ENCODE data around the gene EFNA4. TPM values are rescaled to one million over a fixed set of nuclear protein-coding genes. Genes with fewer than 3 reads are reported as not detected.

Gene EFNA4
- total RNA-seq, 1 experiment from 2014 or later, result 11.8 TPM

- no peak for DNase-seq
- no peak overlapping the region for H2AK5ac ChIP-seq (ENCODE audit: insufficient read length, low read length)
- H3K9ac ChIP-seq (ENCODE audit: extremely low read depth, insufficient read length, low read length), result no peak overlapping the region
- peaks cover 2 to 11% of the 10 kb centered on the region in 2 experiments for H3K4me1 Mint-ChIP-seq
- H4K91ac ChIP-seq (ENCODE audit: insufficient read length, low read depth, low read length), result no peak overlapping the region
- no peaks in the 10 kb centered on the region for H3K79me2 ChIP-seq (ENCODE audit: insufficient read depth, low read length)
- H3K56ac ChIP-seq (ENCODE audit: insufficient read length, low read depth, low read length), result no peak overlapping the region
- H2BK15ac ChIP-seq (ENCODE audit: low read depth, low read length), result no peak overlapping the region
- no peak overlapping the region for H3K4me3 Mint-ChIP-seq
- no peak overlapping the region for H4K5ac ChIP-seq (ENCODE audit: insufficient read length, low read depth, low read length)
- H3K27ac ChIP-seq (ENCODE audit: insufficient read length, low read depth, low read length), result no peak overlapping the region
- no peak overlapping the region for H3K4ac ChIP-seq (ENCODE audit: low read depth, low read length)
- H2BK20ac ChIP-seq (ENCODE audit: low read depth, low read length, poor library complexity, severe bottlenecking), result no peak overlapping the region
- no peak overlapping the region for H2BK5ac ChIP-seq (ENCODE audit: insufficient read length, low read length)
- no peaks in the 10 kb centered on the region for H4K20me1 ChIP-seq (ENCODE audit: control insufficient read depth, insufficient read depth, insufficient read length)
- no peak overlapping the region for H4K8ac ChIP-seq (replicated peaks; ENCODE audit: insufficient read length, low read depth, low read length)
- no peaks in the 10 kb centered on the region for H3K9me3 ChIP-seq (ENCODE audit: control insufficient read depth, low read depth, low read length)
- no peak overlapping the region for H2BK12ac ChIP-seq (ENCODE audit: insufficient read length, low read depth, low read length)
- H3T11ph ChIP-seq (ENCODE audit: low read length), result no peak overlapping the region
- no peaks in the 10 kb centered on the region for H3K79me1 ChIP-seq (ENCODE audit: insufficient read depth, low read depth, low read length, poor library complexity, severe bottlenecking)
- H3K4me1 ChIP-seq (ENCODE audit: insufficient read depth, low read length), result no peaks in the 10 kb centered on the region
- H3K23me2 ChIP-seq (ENCODE audit: insufficient read length, low read depth, low read length, poor library complexity, severe bottlenecking), result peaks cover 11% of the 10 kb centered on the region
- no peaks in the 10 kb centered on the region for H3K9me3 Mint-ChIP-seq
- H3K36me3 Mint-ChIP-seq (ENCODE audit: insufficient read depth in 1 of 3, low read depth in 3 of 3), result peaks cover 10 to 18% (median 18%) of the 10 kb centered on the region in 3 experiments; a peak in 6 of 7 replicates
- no peak overlapping the region for H2AFZ ChIP-seq (ENCODE audit: low read length)
- H2BK120ac ChIP-seq (ENCODE audit: low read depth, low read length, poor library complexity, severe bottlenecking), result no peak overlapping the region
- peaks cover 4% of the 10 kb centered on the region for H3K27me3 Mint-ChIP-seq (ENCODE audit: low read depth)
- TF ChIP-seq CTCF (conservative IDR thresholded peaks at IDR 0.05), result peak; percentile 37
- no peak overlapping the region for H3K14ac ChIP-seq (ENCODE audit: insufficient read depth, low read length)
- H3K27ac Mint-ChIP-seq, result no peak overlapping the region
- no peak overlapping the region for H3K18ac ChIP-seq (ENCODE audit: insufficient read length, low read depth, low read length)
- no peak overlapping the region for H3K4me2 ChIP-seq (ENCODE audit: insufficient read depth, insufficient read length, low read length)
- no CpG with 5 or more reads among the region's 13 CpGs for WGBS (ENCODE audit: extremely low coverage, insufficient read length, low lambda C conversion rate)
- H3K27me3 ChIP-seq (ENCODE audit: insufficient read depth, low read length), result 0 out of 2 replicates have a peak, but pooled peaks cover under 1% of the 10 kb centered on the region
- no peak overlapping the region for H3K23ac ChIP-seq (ENCODE audit: insufficient read length, low read depth, low read length)
These were observed 5.7 kb upstream of the EFNA4 start for GRCh38 chr1:155057788-155058211.

Data from H9 (cell line).